GM12878 (cell line): ENCODE measurements around the gene PUSL1.

Experiments used
- POLR2A ChIP-seq: IDR thresholded peaks from 2 replicates; pipeline ENCODE4 v1.6.1; 2011; ENCODE audit warnings: low read depth, mild to moderate bottlenecking, low read length
- POLR2AphosphoS5 ChIP-seq: IDR thresholded peaks from 2 replicates; pipeline ENCODE4 v1.6.1; 2011; ENCODE audit warnings: mild to moderate bottlenecking, low read length, inconsistent platforms
- RELA ChIP-seq: fragments of 450-650 bp; IDR thresholded peaks from 2 replicates; pipeline ENCODE4 v1.8.0; 2014; ENCODE audit warnings: borderline replicate concordance; ENCODE audit not compliant: partially characterized antibody
- SMARCA5 ChIP-seq: fragments of 450-650 bp; IDR thresholded peaks from 2 replicates; pipeline ENCODE4 v1.6.1; 2017; ENCODE audit warnings: mild to moderate bottlenecking
- YY1 ChIP-seq: IDR thresholded peaks from 2 replicates; pipeline ENCODE4 v1.6.1; 2011; ENCODE audit warnings: low read depth, mild to moderate bottlenecking, low read length
- TF ChIP-seq, protein P1 (sequence below), 3 experiments: IDR thresholded peaks in 2 of 3; conservative IDR thresholded peaks in 1 of 3; 2 replicates each; pipeline ENCODE4 v1.5.1; 2011; ENCODE audit warnings: low read depth in 3 of 3, low read length in 3 of 3, mild to moderate bottlenecking in 3 of 3, control low read depth in 2 of 3, moderate library complexity in 2 of 3, inconsistent platforms in 1 of 3, mixed read lengths in 1 of 3; ENCODE audit not compliant: control insufficient read depth in 2 of 3, insufficient read depth in 1 of 3; ENCODE audit errors: extremely low read depth in 1 of 3

DNA sequence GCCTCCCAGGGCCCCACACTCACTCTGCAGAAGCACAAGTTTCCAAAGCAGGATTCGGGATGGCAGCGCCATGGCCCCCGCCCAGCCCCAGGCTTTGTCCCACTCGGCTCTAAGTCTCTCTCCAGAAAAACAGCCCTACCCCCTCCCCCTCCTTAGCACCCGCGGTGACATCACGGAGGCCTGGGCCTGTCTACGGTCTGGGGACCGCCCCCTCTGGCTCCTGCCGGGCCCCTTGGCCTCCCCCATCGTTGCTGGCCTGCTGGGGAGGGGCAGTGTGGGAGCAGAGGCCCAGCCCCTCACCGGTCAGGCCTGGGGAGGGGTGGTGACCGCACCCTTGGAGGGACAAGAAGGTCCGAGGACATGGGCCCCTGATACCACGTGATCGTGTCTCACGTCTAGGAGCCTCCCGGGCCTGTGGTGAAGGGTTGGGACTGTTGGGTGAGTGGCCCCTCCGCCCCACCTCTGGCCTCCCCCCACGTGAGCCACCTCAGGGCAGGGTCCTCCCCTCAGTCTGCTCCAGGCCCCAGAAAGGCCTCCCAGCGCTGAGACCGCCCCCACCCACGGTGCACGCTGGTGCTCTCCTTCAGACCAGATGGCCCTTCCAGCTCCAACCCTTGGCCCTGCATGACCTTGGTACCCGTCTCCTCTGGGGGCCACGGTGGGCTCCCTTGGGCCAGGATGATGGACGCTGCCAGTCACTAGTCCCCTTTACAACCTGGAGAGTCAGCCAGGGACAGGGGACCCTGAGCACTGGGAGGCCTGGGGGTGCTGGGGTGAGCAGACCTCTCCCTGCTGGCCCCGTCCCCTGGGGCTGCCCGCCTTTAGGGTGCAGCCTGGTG is 50.3 kb downstream of the PUSL1 start, which contains the start of gene MXRA8:
- TF ChIP-seq SMARCA5: no peak
- no peak for TF ChIP-seq RELA
- TF ChIP-seq POLR2A: no peak
- no peak for TF ChIP-seq POLR2AphosphoS5
- TF ChIP-seq, protein P1, sequence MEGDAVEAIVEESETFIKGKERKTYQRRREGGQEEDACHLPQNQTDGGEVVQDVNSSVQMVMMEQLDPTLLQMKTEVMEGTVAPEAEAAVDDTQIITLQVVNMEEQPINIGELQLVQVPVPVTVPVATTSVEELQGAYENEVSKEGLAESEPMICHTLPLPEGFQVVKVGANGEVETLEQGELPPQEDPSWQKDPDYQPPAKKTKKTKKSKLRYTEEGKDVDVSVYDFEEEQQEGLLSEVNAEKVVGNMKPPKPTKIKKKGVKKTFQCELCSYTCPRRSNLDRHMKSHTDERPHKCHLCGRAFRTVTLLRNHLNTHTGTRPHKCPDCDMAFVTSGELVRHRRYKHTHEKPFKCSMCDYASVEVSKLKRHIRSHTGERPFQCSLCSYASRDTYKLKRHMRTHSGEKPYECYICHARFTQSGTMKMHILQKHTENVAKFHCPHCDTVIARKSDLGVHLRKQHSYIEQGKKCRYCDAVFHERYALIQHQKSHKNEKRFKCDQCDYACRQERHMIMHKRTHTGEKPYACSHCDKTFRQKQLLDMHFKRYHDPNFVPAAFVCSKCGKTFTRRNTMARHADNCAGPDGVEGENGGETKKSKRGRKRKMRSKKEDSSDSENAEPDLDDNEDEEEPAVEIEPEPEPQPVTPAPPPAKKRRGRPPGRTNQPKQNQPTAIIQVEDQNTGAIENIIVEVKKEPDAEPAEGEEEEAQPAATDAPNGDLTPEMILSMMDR (IDR thresholded peaks at IDR 0.05 in 2 of 3, conservative IDR thresholded peaks at IDR 0.05 in 1 of 3; ENCODE audit: control insufficient read depth in 2 of 3, extremely low read depth in 1 of 3, insufficient read depth in 1 of 3, low read depth in 3 of 3, low read length in 3 of 3): no peak
- TF ChIP-seq YY1: no peak
